DOHH2 (cell line): ENCODE data around the gene INO80.

Experiments
- H3F3A ChIP-seq: fragments of 200-600 bp; sonication (generic), shearing (Covaris generic); 2 replicates; pipeline ENCODE4 v1.6.0; 2016; ENCODE audit warnings: antibody characterized with exemption, mild to moderate bottlenecking; ENCODE audit not compliant: control insufficient read depth, insufficient read depth
- H3K27ac ChIP-seq: fragments of 200-600 bp; sonication (generic); 2 replicates; pipeline ENCODE4 v1.5.1; 2014; ENCODE audit warnings: low read depth, mild to moderate bottlenecking, low read length, moderate library complexity
- H3K27me3 ChIP-seq: fragments of 200-600 bp; sonication (generic); 2 replicates; pipeline ENCODE4 v1.6.1; 2014; ENCODE audit warnings: mild to moderate bottlenecking, low read length, mixed read lengths; ENCODE audit not compliant: control insufficient read depth
- H3K36me3 ChIP-seq: fragments of 200-600 bp; sonication (generic); 2 replicates; pipeline ENCODE4 v1.6.1; 2014; ENCODE audit warnings: mild to moderate bottlenecking, low read length, moderate library complexity, mixed read lengths; ENCODE audit not compliant: control insufficient read depth
- H3K4me1 ChIP-seq: fragments of 200-600 bp; sonication (generic); 2 replicates; pipeline ENCODE4 v1.6.1; 2014; ENCODE audit warnings: mild to moderate bottlenecking, low read length, mixed read lengths; ENCODE audit not compliant: control insufficient read depth
- H3K4me2 ChIP-seq: fragments of 200-600 bp; sonication (generic); 2 replicates; pipeline ENCODE4 v1.6.0; 2014; ENCODE audit warnings: mild to moderate bottlenecking, low read length, moderate library complexity
- H3K4me3 ChIP-seq: fragments of 200-600 bp; sonication (generic); 2 replicates; pipeline ENCODE4 v1.5.1; 2014; ENCODE audit warnings: mild to moderate bottlenecking, low read length, mixed read lengths
- H3K79me2 ChIP-seq: fragments of 200-600 bp; sonication (generic); 2 replicates; pipeline ENCODE4 v1.6.1; 2014; ENCODE audit warnings: mild to moderate bottlenecking, low read length, mixed read lengths; ENCODE audit not compliant: control insufficient read depth
- H3K9me2 ChIP-seq: fragments of 200-600 bp; sonication (generic); replicated peaks from 2 replicates; pipeline ENCODE4 v1.6.1; 2014; ENCODE audit warnings: mild to moderate bottlenecking, low read length, mixed read lengths; ENCODE audit not compliant: control insufficient read depth
- H3K9me3 ChIP-seq: fragments of 200-600 bp; sonication (generic); 2 replicates; pipeline ENCODE4 v1.6.1; 2014; ENCODE audit warnings: antibody characterized with exemption, low read length, mixed read lengths; ENCODE audit not compliant: control insufficient read depth, insufficient read depth
- H4K20me1 ChIP-seq: fragments of 200-600 bp; sonication (generic); 2 replicates; pipeline ENCODE4 v1.6.0; 2014; ENCODE audit warnings: low read depth, mild to moderate bottlenecking, antibody characterized with exemption, low read length, moderate library complexity; ENCODE audit not compliant: control insufficient read depth, insufficient read depth
- CTCF ChIP-seq: fragments of 200-600 bp; sonication (generic); IDR thresholded peaks from one replicate; pipeline ENCODE4 v1.5.1; 2014; ENCODE audit warnings: antibody characterized with exemption, mild to moderate bottlenecking, low read depth, low read length; ENCODE audit not compliant: poor library complexity, severe bottlenecking
- EZH2phosphoT487 ChIP-seq: fragments of 200-600 bp; sonication (generic); IDR thresholded peaks from 2 replicates; pipeline ENCODE4 v1.6.1; 2017; ENCODE audit warnings: borderline replicate concordance, mild to moderate bottlenecking, antibody characterized with exemption, low read length, moderate library complexity, mixed read lengths

The INO80 gene

GRCh38 chr15:41042851-41043250 lies 73.2 kb downstream of the INO80 start:
- H3K27me3 ChIP-seq = no peaks in the 10 kb centered on the region
- H3F3A ChIP-seq = no peaks in the 10 kb centered on the region
- peaks cover 71% of the 10 kb centered on the region for H3K36me3 ChIP-seq
- H3K4me1 ChIP-seq = no peaks in the 10 kb centered on the region
- H3K27ac ChIP-seq = no peak overlapping the region
- no peak for TF ChIP-seq EZH2phosphoT487
- no peak for TF ChIP-seq CTCF
- no peaks in the 10 kb centered on the region for H3K9me2 ChIP-seq
- H3K4me2 ChIP-seq = no peak overlapping the region
- H3K9me3 ChIP-seq = no peaks in the 10 kb centered on the region
- no peaks in the 10 kb centered on the region for H4K20me1 ChIP-seq
- H3K79me2 ChIP-seq = no peaks in the 10 kb centered on the region
- no peak overlapping the region for H3K4me3 ChIP-seq

GRCh38 chr15:41039121-41039520 lies 77.0 kb downstream of the INO80 start:
- Histone ChIP-seq H3K36me3 (peaks cover 47% of the 10 kb centered on the region), H3F3A (no peaks in the 10 kb centered on the region), H3K9me2 (no peaks in the 10 kb centered on the region), H3K4me3 (no peak overlapping the region), H3K9me3 (no peaks in the 10 kb centered on the region), H3K79me2 (no peaks in the 10 kb centered on the region), H3K27me3 (no peaks in the 10 kb centered on the region), H3K27ac (no peak overlapping the region), H3K4me1 (no peaks in the 10 kb centered on the region), H4K20me1 (no peaks in the 10 kb centered on the region), H3K4me2 (no peak overlapping the region)
- TF ChIP-seq CTCF (no peak), EZH2phosphoT487 (no peak)

GRCh38 chr15:41032079-41032328 lies 84.1 kb downstream of the INO80 start:
- Histone ChIP-seq H3K4me3 (no peak overlapping the region), H3K79me2 (no peaks in the 10 kb centered on the region), H3K9me3 (no peaks in the 10 kb centered on the region), H3K36me3 (peaks cover 34% of the 10 kb centered on the region), H3K27ac (no peak overlapping the region), H3K4me2 (no peak overlapping the region), H3K4me1 (no peaks in the 10 kb centered on the region), H4K20me1 (no peaks in the 10 kb centered on the region), H3K27me3 (no peaks in the 10 kb centered on the region), H3F3A (peaks cover 3% of the 10 kb centered on the region; the same call in 1 of the 2 replicates), H3K9me2 (no peaks in the 10 kb centered on the region)
- TF ChIP-seq CTCF (no peak), EZH2phosphoT487 (no peak)

GRCh38 chr15:41031232-41032078 lies 84.6 kb downstream of the INO80 start:
- Histone ChIP-seq H3K79me2 (no peaks in the 10 kb centered on the region), H4K20me1 (no peaks in the 10 kb centered on the region), H3K4me1 (no peaks in the 10 kb centered on the region), H3K9me2 (no peaks in the 10 kb centered on the region), H3K27ac (no peak overlapping the region), H3K36me3 (peaks cover 40% of the 10 kb centered on the region), H3K27me3 (no peaks in the 10 kb centered on the region), H3K4me3 (no peak overlapping the region), H3K4me2 (no peak overlapping the region), H3F3A (peaks cover 3% of the 10 kb centered on the region; the same call in 1 of the 2 replicates), H3K9me3 (no peaks in the 10 kb centered on the region)
- TF ChIP-seq CTCF (no peak), EZH2phosphoT487 (no peak)
